Stimulated activated naive CD4-positive, alpha-beta T cell treated with Interleukin-2 at 50 U/mL for 16 hours (primary cell): ENCODE data around the gene RAB37.

Experiments used
- DNase-seq: peaks from one replicate; lab custom pipeline; 2025; lab: John Stamatoyannopoulos, UW

Gene RAB37

GRCh38 chr17:74761419-74761818, 24.4 kb downstream of the RAB37 start:
- no peak for DNase-seq

GRCh38 chr17:74761931-74762330, 24.9 kb downstream of the RAB37 start:
- DNase-seq = no peak

GRCh38 chr17:74763565-74764387, 26.7 kb downstream of the RAB37 start:
- no peak for DNase-seq

- DNase-seq = no peak
These were observed 27.8 kb downstream of the RAB37 start for GRCh38 chr17:74764751-74765286.

- DNase-seq = no peak
These were observed 29.4 kb downstream of the RAB37 start for GRCh38 chr17:74766413-74766812.

GRCh38 chr17:74767111-74767516, 30.1 kb downstream of the RAB37 start:
- DNase-seq = no peak

GRCh38 chr17:74768069-74768762, 31.2 kb downstream of the RAB37 start:
- DNase-seq = no peak

- DNase-seq = no peak
These were observed 31.7 kb downstream of the RAB37 start for GRCh38 chr17:74768763-74769114.

GRCh38 chr17:74769266-74769855, 32.3 kb downstream of the RAB37 start:
- DNase-seq = no peak

GRCh38 chr17:74769856-74770497, 32.9 kb downstream of the RAB37 start:
- no peak for DNase-seq

GRCh38 chr17:74770498-74771318, 33.7 kb downstream of the RAB37 start:
- DNase-seq = peak; percentile 68

GRCh38 chr17:74771319-74771914, 34.4 kb downstream of the RAB37 start:
- no peak for DNase-seq

- DNase-seq = no peak
These were observed 35.0 kb downstream of the RAB37 start for GRCh38 chr17:74772053-74772452.

GRCh38 chr17:74773414-74773813, 36.4 kb downstream of the RAB37 start:
- no peak for DNase-seq

- DNase-seq = no peak
These were observed 36.8 kb downstream of the RAB37 start for GRCh38 chr17:74773871-74774286.

GRCh38 chr17:74775409-74776043, 38.5 kb downstream of the RAB37 start:
- no peak for DNase-seq

- peak; percentile 98 for DNase-seq
These were observed 39.2 kb downstream of the RAB37 start, which contains the start of gene NAT9 for GRCh38 chr17:74776044-74776962. Gene NAT9, minus strand, starts transcription at chr17:74776345. Its CDS starts 647 bp downstream, at chr17:74775698.

- DNase-seq = no peak
These were observed 39.9 kb downstream of the RAB37 start for GRCh38 chr17:74776990-74777389.

GRCh38 chr17:74777901-74778515, 41.0 kb downstream of the RAB37 start:
- no peak for DNase-seq
